SH-SY5Y (cell line): ENCODE data around the gene FBXO17.

Experiments
- GATA2 ChIP-seq: IDR thresholded peaks from 2 replicates; pipeline ENCODE4 v1.6.1; 2011; ENCODE audit warnings: mild to moderate bottlenecking, low read depth, low read length
- GATA3 ChIP-seq: IDR thresholded peaks from 2 replicates; pipeline ENCODE4 v1.6.1; 2011; ENCODE audit warnings: low read depth, mild to moderate bottlenecking, low read length, moderate library complexity

GRCh38 chr19:39017646-39018045, 42.1 kb upstream of the FBXO17 start:
- TF ChIP-seq GATA3 (no peak), GATA2 (no peak)
